ENCODE measurements around the gene RCAN2.
"Not testable (repeated sequence)": the region's sequence is repeated elsewhere in the genome, so short reads cannot be mapped to it uniquely, and the experiment has no call there.

RCAN2 gene

GRCh38 chr6:46381057-46381456 lies 110.2 kb downstream of the RCAN2 start:
- no peak for DNase-seq

DNA sequence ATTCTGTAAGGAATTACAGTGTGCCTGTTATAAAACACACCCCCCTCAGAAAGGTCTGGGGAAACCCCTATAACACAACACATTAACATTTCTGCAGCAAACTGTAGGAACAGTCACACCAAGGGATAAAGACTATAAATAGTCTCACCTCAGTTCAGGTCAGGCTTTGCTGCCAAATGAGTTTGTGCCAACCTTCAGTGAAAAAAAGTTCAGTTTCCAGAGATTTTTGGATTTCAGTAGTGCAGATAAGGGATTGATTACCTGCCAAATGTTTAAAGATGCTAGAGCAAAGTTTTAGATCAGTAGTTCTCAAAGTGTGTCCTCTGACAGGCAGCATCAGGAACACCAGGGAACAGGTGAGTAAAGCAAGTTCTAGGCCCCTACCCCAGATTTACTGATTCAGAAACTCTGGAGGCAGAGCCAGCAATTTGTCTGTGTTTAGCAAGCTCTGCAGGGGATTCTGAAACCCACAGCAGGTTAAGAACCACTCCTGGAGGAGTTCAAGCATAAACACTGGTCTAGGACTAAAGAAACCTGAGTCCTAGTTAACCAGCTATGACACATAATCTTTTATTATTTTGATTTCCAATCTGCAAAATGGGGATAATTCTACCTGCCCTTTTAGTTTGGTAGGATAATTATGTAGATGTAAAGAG lies 111.0 kb downstream of the RCAN2 start:
- no peak for DNase-seq

DNA sequence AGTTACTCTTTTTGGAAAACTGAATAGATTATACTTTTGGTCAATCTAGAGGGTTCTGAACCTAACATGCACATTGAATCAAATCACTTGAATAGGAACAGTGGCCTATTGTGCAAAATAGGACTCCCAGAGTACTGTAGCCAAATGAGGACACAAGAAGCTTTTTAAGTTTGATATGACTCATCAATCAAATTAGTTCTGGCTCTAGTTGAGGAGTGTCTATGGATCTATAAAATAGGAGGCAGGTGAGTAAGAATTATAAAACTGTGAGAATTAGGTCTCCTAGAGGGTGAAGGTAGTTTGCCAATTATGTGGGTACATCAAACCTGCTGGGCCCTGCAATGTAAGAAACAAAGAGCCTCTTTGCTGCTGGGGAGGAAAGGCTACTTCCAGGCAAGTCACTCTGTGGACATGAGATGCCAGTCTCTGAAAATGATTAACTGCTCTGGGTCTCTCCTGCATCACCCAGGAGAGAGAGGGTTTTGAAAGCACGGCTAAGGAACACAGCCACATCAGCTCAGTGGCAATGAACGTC lies 112.3 kb downstream of the RCAN2 start:
- DNase-seq: no peak

DNA sequence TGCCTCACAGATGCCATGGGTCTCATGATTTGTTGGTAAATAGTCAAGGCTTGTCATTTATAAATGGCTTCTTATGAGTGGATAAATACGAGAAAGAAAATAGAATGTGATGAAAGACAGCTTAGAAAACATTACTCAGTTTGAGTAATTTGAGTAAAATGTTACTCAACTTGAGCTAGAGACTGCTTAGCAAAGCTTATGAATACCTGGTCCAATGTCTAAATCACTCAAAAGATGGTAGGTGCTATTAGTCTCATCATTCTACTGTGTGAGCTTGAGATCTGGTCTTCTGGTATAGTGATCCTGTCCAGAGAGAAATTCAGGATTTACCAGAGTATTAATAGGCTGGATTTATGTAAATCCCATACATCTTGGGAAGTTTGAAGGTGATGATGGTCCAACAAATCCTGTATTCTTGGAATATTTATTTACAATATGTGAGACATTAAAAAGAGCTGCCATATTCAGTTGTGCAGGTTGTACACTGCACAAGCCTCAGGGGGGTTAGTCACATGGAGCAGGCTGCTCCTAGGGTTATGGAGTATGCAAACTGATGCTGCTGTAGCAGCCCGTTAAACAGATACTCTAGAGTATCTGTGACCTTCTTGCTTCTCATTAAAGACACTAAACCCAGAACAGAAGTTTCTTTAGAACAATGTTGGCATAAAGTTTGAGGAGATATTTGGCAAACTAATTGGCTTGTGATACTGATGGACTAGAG lies 112.9 kb downstream of the RCAN2 start:
- DNase-seq: no peak

- DNase-seq: no peak
Measured at GRCh38 chr6:46377209-46377608, 114.0 kb downstream of the RCAN2 start.

- no peak for DNase-seq
Measured at GRCh38 chr6:46376562-46377061, 114.6 kb downstream of the RCAN2 start.

- DNase-seq: peak; percentile 84
Measured at GRCh38 chr6:46370622-46371021, 120.6 kb downstream of the RCAN2 start.

DNA sequence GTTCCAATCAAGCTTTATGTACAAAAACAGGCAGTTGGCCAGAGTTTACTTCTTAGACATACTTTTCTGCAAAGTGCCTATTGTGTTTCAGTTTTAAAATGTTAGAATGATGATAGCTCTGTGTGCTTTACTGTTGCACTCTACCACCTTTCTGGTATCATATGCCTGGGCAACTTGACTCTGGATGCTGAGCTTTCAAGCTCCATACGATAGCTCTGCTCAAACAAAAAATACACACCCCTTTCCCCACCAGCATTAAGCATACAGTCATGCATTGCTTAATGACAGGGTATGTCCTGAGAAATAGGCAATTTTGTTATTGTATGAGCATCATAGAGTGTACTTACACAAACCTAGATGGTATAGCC lies 123.1 kb downstream of the RCAN2 start:
- DNase-seq: no peak

GRCh38 chr6:46367354-46368168 lies 123.7 kb downstream of the RCAN2 start:
- DNase-seq: no peak

DNA sequence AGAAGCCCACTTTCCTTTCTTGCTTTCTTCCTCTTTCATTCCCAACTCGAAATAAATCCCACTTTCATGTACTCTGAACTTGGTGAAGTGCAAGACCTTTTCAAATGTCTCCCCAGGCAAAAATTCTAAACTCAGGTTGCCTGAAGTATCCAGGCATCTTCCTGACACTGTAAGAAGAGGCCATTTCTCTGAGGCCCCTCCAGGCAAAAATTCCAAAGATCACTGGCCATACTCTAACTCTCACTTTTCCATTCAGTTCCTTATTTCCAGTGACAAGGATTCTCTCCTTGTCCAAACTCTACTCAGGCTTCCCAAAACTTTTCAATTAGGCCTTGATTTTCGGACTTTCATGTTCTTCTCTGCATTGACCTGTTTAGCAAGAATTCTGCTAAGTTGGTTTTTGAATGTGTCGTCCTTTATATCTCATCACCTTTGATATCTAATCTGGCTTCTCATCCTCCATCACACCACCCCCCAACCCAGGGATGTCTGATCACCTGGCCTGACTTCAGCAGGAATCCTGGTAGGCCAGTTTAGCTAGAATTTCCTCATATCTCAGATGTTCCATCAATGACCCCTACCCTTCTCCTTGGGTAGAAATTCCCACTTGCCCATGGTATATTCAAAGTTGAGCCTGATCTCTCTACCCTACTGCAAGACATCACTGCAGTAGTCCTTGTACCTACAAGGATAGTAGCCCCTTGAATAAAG lies 124.9 kb downstream of the RCAN2 start:
- DNase-seq: peak; percentile 65

DNA sequence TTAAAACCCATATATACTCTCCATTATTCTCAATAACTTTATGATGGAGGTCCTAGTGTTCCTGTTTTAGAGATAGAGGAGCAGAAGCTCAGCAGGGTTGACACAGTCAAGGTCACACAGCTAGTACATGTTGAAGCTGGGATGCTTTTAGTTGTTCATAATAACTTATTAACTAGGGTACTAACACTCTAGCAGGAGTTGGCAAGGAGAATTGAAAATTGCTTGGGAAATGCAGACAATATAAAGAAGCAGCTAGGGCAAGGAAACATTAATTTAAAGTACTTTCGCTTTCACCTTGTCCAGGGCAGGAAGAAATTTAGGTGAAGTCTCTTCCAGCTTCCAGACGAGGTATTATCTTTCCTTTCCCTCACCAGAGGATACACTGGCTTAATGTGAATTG lies 133.7 kb downstream of the RCAN2 start:
- no peak for DNase-seq

GRCh38 chr6:46356543-46356942 lies 134.7 kb downstream of the RCAN2 start:
- DNase-seq: no peak

DNA sequence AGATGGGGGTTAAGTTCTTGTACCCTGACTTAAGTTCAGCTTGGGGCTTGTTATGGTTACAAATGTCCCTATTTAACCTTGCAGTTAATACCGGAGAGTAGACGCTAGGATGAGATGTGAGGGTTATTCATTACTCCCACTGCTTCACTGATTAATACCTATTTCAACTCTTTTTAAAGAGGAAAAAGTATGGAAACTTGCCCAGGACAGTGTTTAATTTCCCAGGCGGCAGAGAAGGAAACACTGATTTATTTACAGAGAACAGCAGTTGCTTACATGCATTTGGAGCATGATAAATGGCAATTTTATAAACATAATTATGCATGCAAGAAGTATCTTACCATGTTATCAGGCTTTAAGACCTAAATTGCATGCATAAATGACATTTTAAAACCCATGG lies 137.7 kb downstream of the RCAN2 start:
- DNase-seq: no peak

GRCh38 chr6:46352541-46353268 lies 138.5 kb downstream of the RCAN2 start:
- no peak for DNase-seq

DNA sequence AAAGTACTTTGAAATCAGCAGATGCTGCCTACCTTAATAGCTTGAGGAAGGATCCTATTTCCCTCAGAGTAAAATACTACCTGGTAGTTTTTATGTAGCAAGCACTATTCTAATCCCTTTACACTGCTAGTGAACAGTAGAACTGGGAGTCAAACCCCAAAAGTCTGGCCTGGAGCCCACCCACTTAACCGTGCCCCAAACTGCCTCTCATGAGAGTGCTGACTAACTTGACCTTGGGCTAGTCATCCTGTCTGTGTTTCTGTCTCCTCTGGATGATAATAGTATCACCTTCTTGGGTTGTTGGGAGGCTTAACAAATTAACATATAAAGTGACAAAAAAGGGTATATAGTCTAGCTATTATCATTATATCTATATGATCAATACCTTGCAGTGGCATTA lies 140.5 kb downstream of the RCAN2 start:
- no peak for DNase-seq

- DNase-seq: no peak
Measured at GRCh38 chr6:46347669-46348068, 143.6 kb downstream of the RCAN2 start.

GRCh38 chr6:46340246-46340645 lies 151.0 kb downstream of the RCAN2 start:
- DNase-seq: no peak

GRCh38 chr6:46338131-46338530 lies 153.1 kb downstream of the RCAN2 start:
- DNase-seq: no peak

DNA sequence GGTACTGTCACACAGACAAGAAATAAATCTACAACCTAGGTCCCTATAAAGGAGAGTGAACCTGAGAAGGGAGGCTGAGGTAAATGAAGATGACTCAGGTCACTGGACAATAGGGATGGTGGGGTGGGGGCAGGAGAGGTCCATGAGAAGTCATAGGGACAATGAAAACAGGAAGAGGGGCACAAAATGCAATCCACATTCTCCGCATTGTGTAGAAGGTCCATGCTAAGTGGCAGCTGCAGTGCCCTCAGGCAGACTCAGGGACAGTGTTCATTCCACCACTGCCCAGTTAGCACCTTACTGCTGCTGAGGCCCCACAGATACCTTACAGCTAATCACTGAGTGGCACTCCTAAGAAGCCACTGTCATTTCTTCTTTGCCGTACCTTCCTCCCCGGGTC lies 156.8 kb downstream of the RCAN2 start:
- DNase-seq: peak; percentile 53

DNA sequence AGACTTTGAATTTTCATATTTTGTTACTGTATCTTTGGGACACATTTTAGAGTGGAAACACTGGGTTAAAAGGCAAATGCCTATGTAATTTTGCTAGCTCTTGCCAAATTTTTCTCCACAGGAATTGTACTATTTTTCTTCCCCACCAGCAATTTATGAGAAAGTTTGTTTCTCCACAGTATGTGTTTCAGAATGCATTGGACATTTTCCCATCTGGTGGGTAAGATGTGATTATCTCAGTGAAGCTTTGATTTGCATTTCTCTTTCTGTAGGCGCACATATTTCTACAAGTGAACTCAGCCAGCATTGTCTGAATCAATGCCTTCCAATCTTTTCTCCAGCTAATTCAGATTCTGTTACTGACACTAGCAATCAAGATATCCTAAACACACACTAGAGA lies 157.8 kb downstream of the RCAN2 start:
- DNase-seq: no peak

- DNase-seq: not testable (repeated sequence)
Measured at GRCh38 chr6:46332448-46332847, 158.8 kb downstream of the RCAN2 start.

DNA sequence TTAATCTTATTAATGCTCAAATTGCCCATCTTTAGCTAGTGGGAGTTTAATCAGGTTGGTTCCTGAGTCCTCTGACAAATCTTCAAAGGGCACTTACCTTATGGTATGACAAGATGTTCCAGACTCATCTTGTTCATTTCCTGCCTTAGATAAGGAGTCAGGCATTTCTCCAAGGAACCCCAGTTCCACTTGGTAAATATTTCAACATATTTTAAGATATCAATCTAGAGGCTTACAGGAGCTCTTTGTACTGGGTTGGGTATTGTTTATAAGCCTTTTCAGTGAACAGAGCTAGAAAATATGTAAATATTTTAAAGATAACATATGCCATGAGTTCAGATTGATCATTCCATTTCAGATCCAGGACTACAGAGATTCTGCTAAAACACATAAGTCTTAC lies 159.8 kb downstream of the RCAN2 start:
- no peak for DNase-seq

Data from islet precursor cell (in vitro differentiated cells).